8988T (cell line): ENCODE data around the gene GPI.

Source experiments
- DNase-seq: peaks from one replicate; pipeline ENCODE4 v3.0.0; 2011

The GPI gene

DNA sequence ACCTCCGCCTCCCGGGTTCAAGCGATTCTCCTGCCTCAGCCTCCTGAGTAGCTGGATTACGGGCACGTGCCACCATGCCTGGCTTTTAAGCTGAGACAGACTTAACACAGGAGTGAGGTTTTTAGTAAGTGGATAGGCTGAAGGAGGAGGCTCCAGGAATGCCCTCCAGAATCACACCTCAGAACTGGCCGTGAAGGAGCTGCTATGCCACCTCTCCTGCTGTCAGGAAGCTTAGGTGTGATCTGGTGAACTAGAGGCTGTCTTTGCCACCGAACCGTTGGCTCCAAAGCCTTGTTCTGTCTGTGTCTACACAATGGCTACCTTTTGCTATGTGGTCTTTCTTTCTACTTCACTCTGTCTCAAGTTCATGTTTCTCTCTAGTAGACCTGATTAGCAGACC lies 43.4 kb downstream of the GPI start:
- no peak for DNase-seq

DNA sequence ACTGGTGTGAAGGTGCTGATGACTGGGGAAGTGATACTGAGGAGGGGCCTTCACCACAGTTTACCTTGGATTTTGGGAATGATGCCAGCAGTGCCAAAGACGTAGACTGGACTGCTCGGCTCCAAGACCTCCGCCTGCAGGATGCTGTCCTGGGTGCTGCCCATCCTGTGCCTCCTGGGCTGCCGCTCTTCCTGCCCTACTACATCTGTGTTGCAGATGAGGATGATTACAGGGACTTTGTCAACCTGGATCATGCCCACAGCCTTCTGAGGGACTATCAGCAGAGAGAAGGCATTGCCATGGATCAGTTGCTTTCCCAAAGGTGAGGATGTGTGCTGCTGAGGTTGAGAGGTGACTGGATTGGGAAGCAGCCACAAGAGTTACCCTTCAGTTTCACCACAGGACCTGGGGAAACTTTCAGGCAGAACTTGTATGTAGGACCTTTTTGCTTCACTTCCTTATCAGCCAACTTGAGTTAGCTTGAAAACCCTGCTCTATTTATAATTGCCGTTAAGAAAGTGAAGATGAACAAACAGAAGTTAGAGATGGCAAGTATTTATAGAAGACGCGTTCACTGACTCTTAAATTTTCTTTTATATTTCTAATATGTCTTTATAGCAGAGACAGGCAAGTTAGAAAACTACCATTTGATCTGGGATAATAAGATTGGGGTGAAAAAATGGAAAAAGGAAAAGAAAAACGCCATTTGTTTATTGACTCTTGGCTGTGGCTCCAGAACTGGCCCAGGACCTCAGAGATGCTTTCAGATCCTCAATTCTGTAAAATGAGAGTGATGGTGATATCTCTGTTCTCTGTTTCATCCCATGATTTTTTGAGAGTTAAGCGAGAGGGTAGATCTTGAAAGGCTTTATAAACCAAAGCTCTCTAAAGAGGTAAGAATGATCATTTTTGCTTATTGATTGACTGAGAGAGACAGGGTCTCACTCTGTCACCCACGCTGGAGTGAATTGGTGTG lies 44.5 kb downstream of the GPI start:
- no peak for DNase-seq

DNA sequence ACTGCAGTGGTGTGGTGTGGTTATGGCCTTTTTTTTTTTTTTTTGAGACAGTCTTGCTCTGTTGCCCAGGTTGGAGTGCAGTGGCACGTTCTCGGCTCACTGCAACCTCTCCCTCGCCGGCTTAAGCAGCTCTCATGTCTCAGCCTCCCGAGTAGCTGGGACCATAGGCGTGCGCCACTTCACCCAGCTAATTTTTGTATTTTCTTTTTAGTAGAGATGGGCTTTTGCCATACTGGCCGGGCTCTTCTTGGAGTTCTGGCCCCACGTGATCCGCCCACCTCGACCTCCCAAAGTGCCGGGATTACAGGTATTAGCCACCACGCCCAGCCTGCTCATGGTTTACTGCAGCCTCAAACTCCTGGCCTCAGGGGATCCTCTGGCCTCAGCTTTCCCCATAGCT lies 46.2 kb downstream of the GPI start:
- DNase-seq = no peak

DNA sequence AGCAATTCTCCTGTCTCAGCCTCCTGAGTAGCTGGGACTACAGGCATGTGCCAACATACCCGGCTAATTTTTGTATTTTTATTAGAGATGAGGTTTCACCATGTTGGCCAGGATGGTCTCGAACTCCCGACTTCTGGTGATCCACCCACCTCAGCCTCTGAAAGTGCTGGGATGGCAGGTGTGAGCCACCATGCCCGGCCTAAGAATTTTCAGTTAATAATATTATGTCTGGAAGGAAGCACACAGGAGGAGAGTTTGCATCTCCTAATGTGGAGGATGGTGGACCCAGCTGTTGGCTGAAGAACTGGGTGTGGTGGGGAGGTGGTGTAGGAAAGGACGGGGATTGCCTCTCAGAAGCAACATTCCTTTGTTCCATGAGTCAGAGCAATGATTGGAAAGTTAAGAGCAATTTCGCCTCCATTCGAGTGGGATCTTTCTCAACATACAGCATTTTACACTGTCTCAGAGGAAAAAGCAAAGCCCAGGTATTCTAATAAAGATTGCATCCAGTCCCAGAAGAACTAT lies 51.1 kb downstream of the GPI start:
- no peak for DNase-seq

DNA sequence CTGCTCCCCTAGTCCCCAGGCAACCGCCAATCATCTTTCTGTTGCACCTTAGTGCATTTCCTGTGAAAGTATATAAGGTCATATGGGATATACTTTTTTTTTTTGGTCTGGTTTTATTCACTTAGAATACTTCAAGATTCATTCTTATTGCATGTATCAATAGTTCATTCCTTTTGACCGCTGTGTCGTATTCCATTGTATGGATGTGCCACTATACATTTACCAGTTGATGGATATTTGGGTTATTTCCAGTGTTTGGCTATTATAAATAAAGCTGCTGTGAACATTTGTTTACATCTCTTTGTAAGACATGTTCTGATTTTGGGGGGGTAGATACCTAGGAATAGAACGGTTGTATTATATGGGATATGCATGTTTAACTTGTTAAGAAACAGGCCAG lies 53.3 kb downstream of the GPI start:
- DNase-seq = no peak

DNA sequence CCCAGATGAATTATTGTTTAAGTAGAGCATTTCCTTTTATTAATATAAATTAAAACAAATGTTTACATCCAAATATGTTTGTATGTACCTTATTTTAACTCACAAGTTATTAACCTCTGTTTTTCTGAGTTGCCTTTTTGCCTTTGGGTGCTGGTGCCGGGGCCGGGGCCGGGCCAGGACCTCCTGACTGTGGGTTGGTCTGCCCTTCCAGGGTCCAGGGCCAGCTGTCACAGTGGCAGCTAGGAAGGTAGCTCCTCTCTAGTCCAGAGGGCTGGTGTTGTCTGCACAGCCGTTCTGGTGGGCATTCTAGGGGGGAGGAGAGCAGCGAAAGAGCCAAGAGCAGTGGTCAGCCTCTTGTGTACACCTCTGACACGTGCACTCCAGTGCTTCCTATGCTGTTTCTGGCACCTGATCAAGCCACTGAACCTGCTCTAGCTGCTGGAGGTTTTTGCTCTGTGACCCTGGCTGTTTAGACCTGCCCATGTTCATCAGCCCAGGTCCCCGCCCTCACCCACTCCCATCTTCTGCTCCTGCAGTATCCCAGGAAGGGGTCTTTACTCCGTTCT lies 61.2 kb downstream of the GPI start:
- no peak for DNase-seq

DNA sequence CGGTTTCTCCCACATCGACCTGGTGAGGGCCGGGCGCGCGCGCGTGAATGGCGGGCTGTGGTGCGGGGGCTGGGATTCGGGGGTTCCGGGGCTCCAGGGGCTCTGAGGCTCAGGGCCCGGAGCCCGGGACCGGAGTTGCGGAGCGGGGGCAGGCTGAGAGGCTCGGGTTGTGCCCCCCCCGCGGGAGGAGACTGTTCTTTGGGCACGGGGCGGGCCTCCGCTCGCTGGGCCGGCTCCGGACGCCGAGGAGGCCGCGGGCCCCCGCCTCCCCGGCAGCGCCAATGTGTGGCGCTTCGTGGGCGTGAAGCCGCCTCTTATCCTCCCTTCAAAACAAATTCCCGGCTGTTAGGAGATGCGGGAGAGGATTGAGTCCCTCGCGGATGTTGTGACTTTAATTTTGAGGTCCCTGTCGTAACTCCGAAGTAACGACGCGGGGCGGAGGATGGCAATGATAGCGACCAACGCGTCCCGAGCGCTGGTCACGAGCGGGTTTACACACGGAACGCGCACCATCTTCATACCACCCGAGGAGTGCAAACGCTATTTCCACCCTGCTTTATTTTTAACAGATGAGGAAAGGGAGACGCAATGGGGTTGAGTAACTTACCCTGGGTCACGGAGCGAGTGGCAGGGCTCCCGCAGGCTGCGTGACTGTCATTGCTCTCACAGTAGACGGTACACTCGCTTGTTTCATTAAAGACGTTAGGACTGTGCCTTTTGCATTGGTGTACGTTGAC lies 63.7 kb downstream of the GPI start:
- peak; percentile 36 for DNase-seq

DNA sequence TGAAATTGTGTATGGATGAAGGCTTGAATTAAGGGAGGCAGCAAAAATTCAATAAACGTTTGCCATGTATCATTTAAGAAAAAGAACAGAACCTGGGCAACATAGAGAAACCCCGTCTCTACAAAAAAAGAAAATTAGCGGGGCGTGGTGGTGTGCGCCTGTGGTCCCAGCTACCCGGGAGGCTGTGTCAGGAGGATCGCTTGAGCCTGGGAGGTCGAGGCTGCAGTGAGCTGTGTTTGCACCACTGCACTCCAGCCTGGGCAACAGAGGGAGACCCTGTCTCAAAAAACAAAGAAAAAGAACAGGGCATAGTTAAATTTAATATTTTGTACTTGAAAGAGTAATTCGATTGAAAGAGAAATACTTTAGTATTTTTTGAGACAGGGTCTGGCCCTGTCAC lies 64.6 kb downstream of the GPI start:
- DNase-seq = no peak

DNA sequence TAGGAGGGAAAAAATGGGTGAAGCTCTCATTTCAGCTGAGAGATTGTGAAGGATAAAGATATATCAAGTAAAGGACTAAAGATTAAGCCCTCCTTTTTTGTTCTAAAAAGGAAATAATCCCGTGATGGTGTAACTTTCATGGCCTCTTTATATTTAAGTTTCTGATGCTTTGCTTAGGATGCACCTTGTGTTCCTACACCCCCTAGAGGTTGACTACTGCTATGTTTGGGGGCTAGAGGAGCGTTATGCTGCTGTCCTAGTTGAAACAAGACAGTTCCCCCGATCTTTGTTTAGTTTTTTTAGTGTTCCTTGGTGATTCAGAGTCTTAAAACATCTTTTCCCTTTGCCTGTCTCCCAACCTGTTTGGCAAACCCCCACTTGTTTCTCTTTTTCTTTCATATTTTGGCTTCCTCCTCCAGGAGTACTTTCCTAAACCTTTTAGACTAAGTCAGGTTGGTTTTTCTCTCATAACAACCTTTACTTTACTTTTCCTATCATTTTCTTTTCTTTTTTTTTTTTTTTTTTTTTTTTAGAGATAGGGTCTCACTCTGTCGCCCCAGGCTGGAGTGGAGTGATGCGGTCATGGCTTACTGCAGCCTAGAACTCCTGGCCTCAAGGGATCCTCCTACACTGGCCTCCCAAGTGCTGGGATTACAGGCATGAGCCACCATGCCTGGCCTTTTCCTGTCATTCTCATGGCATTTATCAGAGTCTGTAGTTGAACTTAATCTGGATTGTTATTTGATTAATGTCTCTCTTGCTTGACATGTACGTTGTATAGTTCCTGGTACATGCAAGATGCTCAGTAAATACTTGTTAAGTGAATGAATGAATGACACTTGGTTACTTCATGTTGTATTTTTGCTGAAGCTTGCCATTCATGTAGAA lies 66.0 kb downstream of the GPI start:
- peak; percentile 58 for DNase-seq

DNA sequence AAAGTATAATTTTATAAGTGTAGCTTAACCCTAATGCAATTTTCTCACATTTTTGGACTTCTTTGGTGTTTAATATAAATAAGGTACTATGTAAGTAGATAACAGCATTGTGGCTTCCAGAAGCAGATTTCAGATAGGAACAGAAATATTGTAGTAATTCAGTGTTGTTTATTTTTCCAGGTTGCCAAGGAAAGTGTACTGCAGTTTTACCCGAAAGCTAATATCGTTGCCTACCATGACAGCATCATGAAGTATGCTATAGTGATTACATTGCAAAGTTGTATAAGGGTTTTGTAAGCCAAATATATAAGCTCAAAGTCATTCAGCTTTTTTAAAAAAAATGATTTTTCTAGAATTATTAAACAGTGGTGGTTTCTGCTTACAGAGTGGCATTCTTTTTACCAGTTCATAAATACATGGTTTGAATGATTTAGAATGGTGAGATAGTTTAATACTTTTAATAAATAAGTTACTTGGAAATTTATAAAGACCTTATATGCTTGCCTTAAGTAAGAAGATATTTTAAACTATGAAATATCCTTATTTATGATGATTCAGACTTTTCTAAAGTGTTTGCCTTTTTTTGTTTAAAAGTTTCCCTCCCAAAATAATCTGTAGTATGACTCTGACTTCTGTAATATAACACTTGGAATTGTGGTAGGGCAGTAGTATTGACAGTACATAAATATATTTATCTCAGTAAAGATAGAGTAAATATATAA lies 66.8 kb downstream of the GPI start:
- DNase-seq = no peak

DNA sequence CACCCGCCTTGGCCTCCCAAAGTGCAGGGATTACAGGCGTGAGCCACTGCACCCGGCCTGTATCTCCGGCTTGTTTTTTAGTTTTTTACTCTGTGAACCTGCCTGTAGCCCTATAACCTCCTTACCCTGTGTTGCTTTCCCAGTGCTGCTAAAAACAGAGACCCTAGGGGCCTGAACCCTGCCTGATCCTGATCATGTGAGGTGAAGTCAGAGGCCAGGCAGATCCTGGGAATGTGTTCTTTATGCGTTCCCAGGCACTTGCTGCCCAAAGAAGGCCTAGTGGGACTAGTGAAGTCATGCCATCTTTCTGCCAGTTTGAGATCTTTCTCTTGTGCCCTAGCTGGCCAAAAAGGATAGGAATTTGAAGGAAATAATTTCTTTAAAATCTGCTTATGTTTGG lies 67.8 kb downstream of the GPI start:
- DNase-seq = no peak

DNA sequence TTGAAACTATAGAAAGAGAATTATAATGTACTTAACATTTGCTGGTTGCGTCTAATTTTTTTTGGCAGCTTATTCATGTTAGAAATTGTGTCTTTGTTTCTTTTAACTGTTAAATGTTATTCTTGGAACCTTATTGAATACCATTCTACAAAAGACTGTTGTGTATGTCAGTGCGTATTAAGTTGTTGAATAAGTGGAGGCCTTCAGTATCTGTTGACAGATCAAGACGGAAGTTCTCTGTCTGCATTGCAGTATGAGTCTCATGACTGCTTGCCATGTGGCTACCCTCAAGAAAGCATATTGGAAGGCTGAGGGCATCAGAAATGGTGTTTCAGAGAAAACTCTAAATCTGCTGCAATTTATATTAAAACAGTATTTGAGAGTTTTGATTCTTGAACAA lies 71.7 kb downstream of the GPI start:
- DNase-seq = no peak

DNA sequence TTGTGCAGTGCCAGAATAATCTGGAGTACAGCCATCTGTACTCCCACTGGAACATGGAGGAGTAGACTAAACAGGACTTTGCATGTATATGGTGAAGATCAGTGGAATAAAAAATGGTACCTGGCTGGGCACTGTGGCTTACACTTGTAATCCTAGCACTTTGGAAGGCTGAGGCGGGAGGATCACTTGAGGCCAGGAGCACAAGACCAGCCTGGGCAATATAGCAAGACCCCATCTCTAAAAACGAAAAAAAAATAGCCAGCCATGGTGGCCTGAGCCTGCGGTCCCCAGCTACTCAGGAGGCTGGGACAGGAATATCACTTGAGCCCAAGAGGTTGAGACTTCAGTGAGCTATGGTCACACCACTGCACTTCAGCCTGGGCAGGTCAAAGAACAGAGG lies 83.2 kb downstream of the GPI start:
- no peak for DNase-seq
